Measurements from ENCODE around the gene KIF19. TPM values are rescaled to one million over a fixed set of nuclear protein-coding genes. Genes with fewer than 3 reads are reported as not detected.

Gene KIF19
- total and polyA plus RNA-seq, 8 donors, result 0.20 to 44.3 (median 0.58) TPM; not detected in 3

DNA sequence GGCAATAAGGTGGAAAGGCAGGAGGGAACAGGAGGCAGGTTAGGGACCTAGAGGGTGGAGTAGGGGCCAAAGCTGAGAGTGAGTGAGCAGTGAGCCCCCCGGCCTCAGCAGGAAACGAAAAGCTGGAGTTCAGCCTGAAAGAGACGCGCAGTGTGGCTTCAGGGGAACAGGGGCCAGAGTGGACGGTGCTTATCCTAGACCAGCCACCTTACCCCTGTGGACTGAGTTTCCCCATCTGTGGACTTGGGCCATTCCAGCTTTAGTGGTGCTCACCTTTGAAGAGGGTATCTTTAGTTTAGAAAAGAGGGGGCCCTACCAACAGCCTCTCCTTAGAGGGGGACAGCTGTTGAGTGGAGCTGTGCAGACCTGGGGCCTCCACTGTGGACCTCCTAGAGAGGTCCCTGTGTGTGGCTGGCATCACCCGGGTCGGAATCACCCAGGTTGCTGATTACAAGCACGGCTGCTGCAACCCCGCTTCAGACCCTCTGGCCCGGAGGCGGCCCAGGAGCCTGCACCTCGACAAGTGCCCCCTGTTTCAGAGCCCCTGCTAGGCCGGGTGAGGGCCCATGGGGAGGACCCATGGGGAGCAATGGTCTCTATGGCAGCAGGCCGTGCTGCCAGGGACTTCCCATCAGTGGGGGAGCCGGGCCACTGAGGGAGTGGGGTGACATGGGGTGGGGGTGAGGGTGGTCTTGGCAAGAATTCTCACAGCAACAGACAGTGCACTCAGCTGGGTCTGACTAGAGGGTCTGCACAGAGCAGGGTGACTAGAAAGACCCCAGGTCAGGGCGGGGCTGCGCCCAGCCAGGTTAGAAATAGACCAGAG lies 43.9 kb downstream of the KIF19 start:
- Histone ChIP-seq H3K4me1 (peaks cover 4 to 26% (median 19%) of the 10 kb centered on the region in 4 donors), H3K36me3 (no peaks in the 10 kb centered on the region), H3K9me3 (no peaks in the 10 kb centered on the region), H3K27me3 (peaks cover 0 to 40% (median 13%) of the 10 kb centered on the region in 3 donors), H3K27ac (no peak overlapping the region), H3K4me3 (no peak overlapping the region)
- WGBS, 5 donors, result 88 to 97% (median 88%) methylated on average over 10 to 17 of the region's 17 CpGs
- intact Hi-C loops (cut with DNase I; ENCODE audit: low total_unique reads), result loop anchor here (5.0 kb wide), 1 partner anchor 168 kb away; the partner anchor contains the start of gene RPL38
- no peak for TF ChIP-seq EP300 (IDR thresholded peaks at IDR 0.05)
- TF ChIP-seq POLR2A (IDR thresholded peaks at IDR 0.05), result no peak
- TF ChIP-seq POLR2AphosphoS5 (IDR thresholded peaks at IDR 0.05), result no peak
- no peak for DNase-seq

GRCh38 chr17:74371653-74372147 lies 45.7 kb downstream of the KIF19 start:
- Histone ChIP-seq H3K36me3 (no peaks in the 10 kb centered on the region), H3K4me1 (peaks cover 4 to 26% (median 19%) of the 10 kb centered on the region in 4 donors), H3K9me3 (no peaks in the 10 kb centered on the region), H3K27ac (no peak overlapping the region), H3K4me3 (no peak overlapping the region), H3K27me3 (peaks cover 0 to 40% (median 13%) of the 10 kb centered on the region in 3 donors)
- no peak for DNase-seq
- no peak for TF ChIP-seq CTCF (IDR thresholded peaks at IDR 0.05)
- no peak for TF ChIP-seq EP300 (IDR thresholded peaks at IDR 0.05)
- no peak for TF ChIP-seq POLR2AphosphoS5 (IDR thresholded peaks at IDR 0.05)
- no peak for TF ChIP-seq POLR2A (IDR thresholded peaks at IDR 0.05)
- intact Hi-C loops (cut with DNase I; ENCODE audit: low total_unique reads), result no loop called here
- WGBS, 5 donors, result 89 to 96% (median 95%) methylated on average over 15 to 26 of the region's 26 CpGs

- WGBS, 5 donors, result 87 to 93% (median 90%) methylated on average over 9 of the region's 9 CpGs
- Histone ChIP-seq H3K4me1 (peaks cover 4 to 26% (median 19%) of the 10 kb centered on the region in 4 donors), H3K36me3 (no peaks in the 10 kb centered on the region), H3K27ac (no peak overlapping the region), H3K9me3 (no peaks in the 10 kb centered on the region), H3K27me3 (peaks cover 0 to 35% (median 13%) of the 10 kb centered on the region in 3 donors), H3K4me3 (no peak overlapping the region)
- TF ChIP-seq POLR2A (IDR thresholded peaks at IDR 0.05), result no peak
- no peak for TF ChIP-seq POLR2AphosphoS5 (IDR thresholded peaks at IDR 0.05)
- TF ChIP-seq EP300 (IDR thresholded peaks at IDR 0.05), result no peak
- TF ChIP-seq CTCF (IDR thresholded peaks at IDR 0.05), result no peak
- intact Hi-C loops (cut with DNase I; ENCODE audit: low total_unique reads), result no loop called here
- DNase-seq, result no peak
Measured at GRCh38 chr17:74372426-74372825, 46.4 kb downstream of the KIF19 start.

GRCh38 chr17:74373838-74374606 lies 48.0 kb downstream of the KIF19 start:
- no peaks in the 10 kb centered on the region for H3K9me3 ChIP-seq
- H3K4me3 ChIP-seq, result no peak overlapping the region
- H3K4me1 ChIP-seq, result peaks cover 4 to 16% (median 10%) of the 10 kb centered on the region in 4 donors
- WGBS, 5 donors, result 73 to 78% (median 75%) methylated on average over 15 of the region's 15 CpGs
- DNase-seq, result peak; percentile 42 to 89
- intact Hi-C loops (cut with DNase I; ENCODE audit: low total_unique reads), result loop anchor here (2.0 kb wide), 1 partner anchor 91 kb away; no protein-coding TSS in a partner anchor
- TF ChIP-seq EP300 (IDR thresholded peaks at IDR 0.05) (no peak), POLR2AphosphoS5 (IDR thresholded peaks at IDR 0.05) (peak; percentile 11 to 70 (median 27))
- H3K27ac ChIP-seq, result peak overlapping the region in 4 of 5 donors; percentile 11 to 39 (median 32)
- H3K27me3 ChIP-seq, result peaks cover 0 to 25% (median 7%) of the 10 kb centered on the region in 3 donors
- no peaks in the 10 kb centered on the region for H3K36me3 ChIP-seq

- Histone ChIP-seq H3K9me3 (no peaks in the 10 kb centered on the region), H3K36me3 (no peaks in the 10 kb centered on the region), H3K4me1 (peaks cover 12 to 19% (median 18%) of the 10 kb centered on the region in 4 donors), H3K27me3 (peaks cover 0 to 16% (median 0%) of the 10 kb centered on the region in 3 donors), H3K27ac (no peak overlapping the region), H3K4me3 (no peak overlapping the region)
- 74 to 95% (median 90%) methylated on average over 3 of the region's 3 CpGs for WGBS, 5 donors
- intact Hi-C loops (cut with DNase I; ENCODE audit: low total_unique reads), result loop anchor here (2.0 kb wide), 1 partner anchor 90 kb away; no protein-coding TSS in a partner anchor
- TF ChIP-seq POLR2A (IDR thresholded peaks at IDR 0.05) (no peak), CTCF (IDR thresholded peaks at IDR 0.05) (no peak), POLR2AphosphoS5 (IDR thresholded peaks at IDR 0.05) (no peak), EP300 (IDR thresholded peaks at IDR 0.05) (no peak)
- DNase-seq, result no peak
Measured at GRCh38 chr17:74374858-74375257, 48.8 kb downstream of the KIF19 start.

All from stomach (tissue), 9 donors.